ENCODE results near the gene PARD3.

GRCh38 chr10:34183016-34183796 is 631.9 kb downstream of the PARD3 start:
- TF ChIP-seq PREB (CRISPR knock-in tag; IDR thresholded peaks at IDR 0.05; ENCODE audit: borderline replicate concordance) (no peak), CREB1 (CRISPR knock-in tag; IDR thresholded peaks at IDR 0.05) (no peak), ZNF281 (CRISPR knock-in tag; IDR thresholded peaks at IDR 0.05) (no peak), ARID4B (CRISPR knock-in tag; IDR thresholded peaks at IDR 0.05; ENCODE audit: borderline replicate concordance) (no peak), FOXK1 (CRISPR knock-in tag; IDR thresholded peaks at IDR 0.05) (no peak), KAT7 (CRISPR knock-in tag; IDR thresholded peaks at IDR 0.05; ENCODE audit: borderline replicate concordance) (no peak), ATF3 (CRISPR knock-in tag; conservative IDR thresholded peaks at IDR 0.05) (no peak), CTCF (IDR thresholded peaks at IDR 0.05) (no peak), IRF1 (CRISPR knock-in tag; IDR thresholded peaks at IDR 0.05) (no peak)
